Measurements from ENCODE around the gene MAMLD1.

The MAMLD1 gene

DNA sequence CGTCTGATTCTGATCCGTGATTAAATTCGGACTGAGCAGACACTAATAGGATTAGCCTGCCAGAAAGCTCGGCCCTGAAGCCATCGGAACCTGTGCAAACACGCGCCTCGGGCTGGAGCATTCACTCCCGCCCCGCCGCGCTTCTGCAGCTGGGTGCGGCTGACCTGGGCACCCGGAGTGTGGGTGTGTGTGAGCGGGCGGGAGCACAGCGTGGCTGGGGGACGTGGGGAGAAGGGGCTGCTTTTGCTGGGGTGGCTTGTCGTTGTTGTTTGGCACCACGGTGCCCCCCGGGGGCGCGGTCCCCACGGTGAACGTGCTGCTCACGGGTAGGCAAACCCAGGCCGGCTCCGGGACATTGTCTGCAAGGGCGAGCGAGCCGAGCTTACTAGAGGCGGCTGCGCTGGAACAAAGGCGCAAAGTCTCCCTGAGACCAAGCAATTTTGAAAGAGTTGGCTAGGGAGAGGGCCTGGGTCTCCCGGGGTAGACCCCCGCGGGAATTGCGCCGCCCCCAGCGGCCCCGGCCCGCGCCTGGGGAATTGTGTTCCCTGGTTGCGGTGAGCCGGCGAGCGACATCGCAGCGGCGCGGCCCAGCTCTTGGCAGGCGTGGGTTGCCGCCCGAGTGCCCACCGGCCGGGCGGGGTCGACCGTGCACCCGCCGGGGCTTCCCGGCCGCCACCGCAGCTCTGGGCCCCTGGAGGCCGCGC is 1.4 kb downstream of the MAMLD1 start:
- no peak overlapping the region for H3K9ac ChIP-seq (ENCODE audit: low read depth in 1 of 2, low read length in 2 of 2)

DNA sequence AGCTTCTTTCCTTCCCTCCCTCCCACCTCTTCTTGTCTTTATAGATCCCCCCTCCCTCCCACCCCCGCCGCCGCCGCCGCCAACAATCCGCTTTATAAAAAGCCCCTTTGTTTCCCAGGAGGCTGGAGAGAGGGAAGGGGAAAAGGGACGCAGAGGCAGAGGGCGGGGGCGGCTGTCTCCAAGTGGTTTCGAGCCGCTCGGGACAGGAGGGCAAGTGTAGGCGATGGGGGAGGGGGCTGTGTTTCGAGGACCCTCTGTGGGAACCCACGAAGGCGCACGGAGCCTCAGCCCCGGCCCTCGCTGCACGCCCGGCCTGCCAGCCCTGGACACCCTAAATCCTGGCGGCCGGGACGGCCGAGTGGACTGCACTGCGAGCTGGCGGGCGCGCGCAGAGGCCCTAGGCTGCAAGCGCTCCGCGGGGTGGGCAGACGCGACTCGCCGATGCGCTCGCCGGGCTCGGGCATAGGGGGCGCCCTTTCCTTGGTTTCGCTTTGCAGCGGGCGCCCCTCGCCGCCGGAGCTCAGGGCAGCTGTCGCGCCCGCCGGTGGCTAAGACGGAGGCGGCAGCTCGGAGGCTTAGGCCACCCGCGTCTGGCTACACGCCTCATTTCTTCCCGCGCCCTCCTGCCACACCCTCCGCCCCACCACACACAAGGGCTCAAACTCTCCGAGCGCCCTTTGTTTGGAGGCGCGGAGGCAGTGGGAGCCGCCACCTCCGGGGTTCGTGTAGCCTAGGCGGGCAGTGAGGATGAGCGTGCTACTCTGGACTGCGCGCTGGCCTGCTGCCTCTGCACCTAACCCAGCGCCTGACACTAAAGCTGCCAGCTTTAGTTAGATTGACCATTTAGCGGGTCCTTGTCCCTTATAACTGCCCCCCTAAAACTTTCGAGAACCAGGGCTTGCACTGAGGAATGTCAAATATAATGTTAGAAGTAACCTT is 2.2 kb downstream of the MAMLD1 start:
- Histone ChIP-seq H3K4me3 (ENCODE audit: low read depth in 1 of 2, low read length in 2 of 2) (peak overlapping the region; percentile 63 to 64), H3K27me3 (ENCODE audit: control insufficient read depth in 1 of 2, insufficient read depth in 2 of 2, low read length in 2 of 2) (peaks cover 6 to 9% of the 10 kb centered on the region in 2 donors), H3K9me3 (ENCODE audit: control insufficient read depth in 1 of 2, low read length in 2 of 2) (no peaks in the 10 kb centered on the region), H3K4me1 (ENCODE audit: control insufficient read depth in 1 of 2, insufficient read depth in 2 of 2, low read length in 2 of 2) (peaks cover 0 to 11% of the 10 kb centered on the region in 2 donors), H3K36me3 (ENCODE audit: control insufficient read depth in 1 of 2, insufficient read depth in 2 of 2, low read length in 2 of 2) (no peaks in the 10 kb centered on the region), H3K9ac (ENCODE audit: low read depth in 1 of 2, low read length in 2 of 2) (peak overlapping the region in 1 of 2 donors; percentile 43), H3K27ac (ENCODE audit: low read depth, low read length) (peak overlapping the region; percentile 42)

More for the DNA sequence above, 1.4 kb downstream of the MAMLD1 start:
- H3K36me3 ChIP-seq (ENCODE audit: control insufficient read depth in 1 of 2, insufficient read depth in 2 of 2, low read length in 2 of 2) = no peaks in the 10 kb centered on the region
- H3K4me3 ChIP-seq (ENCODE audit: low read depth in 1 of 2, low read length in 2 of 2) = peak overlapping the region; percentile 55 to 67
- no peaks in the 10 kb centered on the region for H3K9me3 ChIP-seq (ENCODE audit: control insufficient read depth in 1 of 2, low read length in 2 of 2)
- H3K27me3 ChIP-seq (ENCODE audit: control insufficient read depth in 1 of 2, insufficient read depth in 2 of 2, low read length in 2 of 2) = peaks cover 6 to 9% of the 10 kb centered on the region in 2 donors
- peaks cover 0 to 11% of the 10 kb centered on the region in 2 donors for H3K4me1 ChIP-seq (ENCODE audit: control insufficient read depth in 1 of 2, insufficient read depth in 2 of 2, low read length in 2 of 2)
- H3K27ac ChIP-seq (ENCODE audit: low read depth, low read length) = no peak overlapping the region

GRCh38 chrX:150365990-150366911 is 3.1 kb downstream of the MAMLD1 start:
- Histone ChIP-seq H3K36me3 (ENCODE audit: control insufficient read depth in 1 of 2, insufficient read depth in 2 of 2, low read length in 2 of 2) (no peaks in the 10 kb centered on the region), H3K27ac (ENCODE audit: low read depth, low read length) (peak overlapping the region; percentile 32), H3K4me1 (ENCODE audit: control insufficient read depth in 1 of 2, insufficient read depth in 2 of 2, low read length in 2 of 2) (peaks cover 0 to 9% of the 10 kb centered on the region in 2 donors), H3K27me3 (ENCODE audit: control insufficient read depth in 1 of 2, insufficient read depth in 2 of 2, low read length in 2 of 2) (peaks cover 6 to 9% of the 10 kb centered on the region in 2 donors), H3K4me3 (ENCODE audit: low read depth in 1 of 2, low read length in 2 of 2) (peak overlapping the region; percentile 63 to 64), H3K9ac (ENCODE audit: low read depth in 1 of 2, low read length in 2 of 2) (peak overlapping the region in 1 of 2 donors; percentile 43), H3K9me3 (ENCODE audit: control insufficient read depth in 1 of 2, low read length in 2 of 2) (no peaks in the 10 kb centered on the region)

GRCh38 chrX:150366951-150367545 is 3.9 kb downstream of the MAMLD1 start:
- H3K4me3 ChIP-seq (ENCODE audit: low read depth in 1 of 2, low read length in 2 of 2) = peak overlapping the region; percentile 63 to 64
- H3K9me3 ChIP-seq (ENCODE audit: control insufficient read depth in 1 of 2, low read length in 2 of 2) = no peaks in the 10 kb centered on the region
- H3K9ac ChIP-seq (ENCODE audit: low read depth in 1 of 2, low read length in 2 of 2) = no peak overlapping the region
- no peaks in the 10 kb centered on the region for H3K36me3 ChIP-seq (ENCODE audit: control insufficient read depth in 1 of 2, insufficient read depth in 2 of 2, low read length in 2 of 2)
- H3K27ac ChIP-seq (ENCODE audit: low read depth, low read length) = no peak overlapping the region
- H3K4me1 ChIP-seq (ENCODE audit: control insufficient read depth in 1 of 2, insufficient read depth in 2 of 2, low read length in 2 of 2) = peaks cover 0 to 1% of the 10 kb centered on the region in 2 donors
- peaks cover 5% of the 10 kb centered on the region in 2 donors for H3K27me3 ChIP-seq (ENCODE audit: control insufficient read depth in 1 of 2, insufficient read depth in 2 of 2, low read length in 2 of 2)

- H3K4me3 ChIP-seq (ENCODE audit: low read depth in 1 of 2, low read length in 2 of 2) = no peak overlapping the region
- no peak overlapping the region for H3K27ac ChIP-seq (ENCODE audit: low read depth, low read length)
- no peak overlapping the region for H3K9ac ChIP-seq (ENCODE audit: low read depth in 1 of 2, low read length in 2 of 2)
- no peaks in the 10 kb centered on the region for H3K27me3 ChIP-seq (ENCODE audit: control insufficient read depth in 1 of 2, insufficient read depth in 2 of 2, low read length in 2 of 2)
- no peaks in the 10 kb centered on the region for H3K36me3 ChIP-seq (ENCODE audit: control insufficient read depth in 1 of 2, insufficient read depth in 2 of 2, low read length in 2 of 2)
- no peaks in the 10 kb centered on the region for H3K4me1 ChIP-seq (ENCODE audit: control insufficient read depth in 1 of 2, insufficient read depth in 2 of 2, low read length in 2 of 2)
- H3K9me3 ChIP-seq (ENCODE audit: control insufficient read depth in 1 of 2, low read length in 2 of 2) = no peaks in the 10 kb centered on the region
These were observed 7.6 kb downstream of the MAMLD1 start for GRCh38 chrX:150370589-150371312.

GRCh38 chrX:150371877-150372276 is 8.8 kb downstream of the MAMLD1 start:
- Histone ChIP-seq H3K9ac (ENCODE audit: low read depth in 1 of 2, low read length in 2 of 2) (no peak overlapping the region), H3K4me1 (ENCODE audit: control insufficient read depth in 1 of 2, insufficient read depth in 2 of 2, low read length in 2 of 2) (no peaks in the 10 kb centered on the region)

GRCh38 chrX:150372280-150372679 is 9.2 kb downstream of the MAMLD1 start:
- Histone ChIP-seq H3K27ac (ENCODE audit: low read depth, low read length) (no peak overlapping the region), H3K27me3 (ENCODE audit: control insufficient read depth in 1 of 2, insufficient read depth in 2 of 2, low read length in 2 of 2) (no peaks in the 10 kb centered on the region), H3K9ac (ENCODE audit: low read depth in 1 of 2, low read length in 2 of 2) (no peak overlapping the region), H3K4me1 (ENCODE audit: control insufficient read depth in 1 of 2, insufficient read depth in 2 of 2, low read length in 2 of 2) (no peaks in the 10 kb centered on the region), H3K4me3 (ENCODE audit: low read depth in 1 of 2, low read length in 2 of 2) (no peak overlapping the region), H3K36me3 (ENCODE audit: control insufficient read depth in 1 of 2, insufficient read depth in 2 of 2, low read length in 2 of 2) (no peaks in the 10 kb centered on the region), H3K9me3 (ENCODE audit: control insufficient read depth in 1 of 2, low read length in 2 of 2) (no peaks in the 10 kb centered on the region)

More at GRCh38 chrX:150371877-150372276, 8.8 kb downstream of the MAMLD1 start:
- Histone ChIP-seq H3K27me3 (ENCODE audit: control insufficient read depth in 1 of 2, insufficient read depth in 2 of 2, low read length in 2 of 2) (no peaks in the 10 kb centered on the region), H3K36me3 (ENCODE audit: control insufficient read depth in 1 of 2, insufficient read depth in 2 of 2, low read length in 2 of 2) (no peaks in the 10 kb centered on the region), H3K4me3 (ENCODE audit: low read depth in 1 of 2, low read length in 2 of 2) (no peak overlapping the region), H3K27ac (ENCODE audit: low read depth, low read length) (no peak overlapping the region), H3K9me3 (ENCODE audit: control insufficient read depth in 1 of 2, low read length in 2 of 2) (no peaks in the 10 kb centered on the region)

DNA sequence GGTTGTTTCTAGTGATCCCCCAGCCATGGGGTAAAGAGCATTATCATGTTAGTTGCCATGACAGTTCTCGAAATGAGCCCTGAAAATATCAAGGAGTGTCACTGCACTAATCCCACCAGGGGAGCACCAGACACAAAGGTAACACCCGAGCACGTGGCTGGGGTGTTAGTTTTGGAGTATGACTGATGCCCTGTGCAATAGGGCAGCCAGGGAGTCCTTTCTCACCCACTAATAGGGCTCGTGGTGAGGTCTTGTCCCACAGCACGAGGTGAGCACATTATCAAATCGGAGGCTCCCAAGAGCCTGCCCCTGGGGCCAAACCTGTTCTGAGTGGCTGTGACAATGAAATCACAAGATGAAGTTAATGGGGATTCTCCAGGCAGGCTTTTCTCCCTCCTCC is 9.6 kb downstream of the MAMLD1 start:
- no peaks in the 10 kb centered on the region for H3K36me3 ChIP-seq (ENCODE audit: control insufficient read depth in 1 of 2, insufficient read depth in 2 of 2, low read length in 2 of 2)
- no peak overlapping the region for H3K4me3 ChIP-seq (ENCODE audit: low read depth in 1 of 2, low read length in 2 of 2)
- H3K9me3 ChIP-seq (ENCODE audit: control insufficient read depth in 1 of 2, low read length in 2 of 2) = no peaks in the 10 kb centered on the region
- no peak overlapping the region for H3K9ac ChIP-seq (ENCODE audit: low read depth in 1 of 2, low read length in 2 of 2)
- no peaks in the 10 kb centered on the region for H3K27me3 ChIP-seq (ENCODE audit: control insufficient read depth in 1 of 2, insufficient read depth in 2 of 2, low read length in 2 of 2)
- no peak overlapping the region for H3K27ac ChIP-seq (ENCODE audit: low read depth, low read length)
- no peaks in the 10 kb centered on the region for H3K4me1 ChIP-seq (ENCODE audit: control insufficient read depth in 1 of 2, insufficient read depth in 2 of 2, low read length in 2 of 2)

GRCh38 chrX:150375243-150375770 is 12.2 kb downstream of the MAMLD1 start:
- no peak overlapping the region for H3K27ac ChIP-seq (ENCODE audit: low read depth, low read length)
- H3K9me3 ChIP-seq (ENCODE audit: control insufficient read depth in 1 of 2, low read length in 2 of 2) = no peaks in the 10 kb centered on the region
- no peaks in the 10 kb centered on the region for H3K36me3 ChIP-seq (ENCODE audit: control insufficient read depth in 1 of 2, insufficient read depth in 2 of 2, low read length in 2 of 2)
- H3K9ac ChIP-seq (ENCODE audit: low read depth in 1 of 2, low read length in 2 of 2) = no peak overlapping the region
- H3K4me3 ChIP-seq (ENCODE audit: low read depth in 1 of 2, low read length in 2 of 2) = no peak overlapping the region
- no peaks in the 10 kb centered on the region for H3K27me3 ChIP-seq (ENCODE audit: control insufficient read depth in 1 of 2, insufficient read depth in 2 of 2, low read length in 2 of 2)
- H3K4me1 ChIP-seq (ENCODE audit: control insufficient read depth in 1 of 2, insufficient read depth in 2 of 2, low read length in 2 of 2) = no peaks in the 10 kb centered on the region

Data from duodenal mucosa (tissue), 2 donors.